ENCODE results near the gene GPC6. TPM values are rescaled to one million over a fixed set of nuclear protein-coding genes. Genes with fewer than 3 reads are reported as not detected.

Gene GPC6
- total and polyA plus RNA-seq, 2 donors (not counting 1 experiment from before 2014, with no cell fraction given), result not detected

GRCh38 chr13:93867481-93867880, 640.9 kb downstream of the GPC6 start:
- no peaks in the 10 kb centered on the region for H3K4me1 Mint-ChIP-seq
- 88% methylated on average over 3 of the region's 3 CpGs for WGBS (ENCODE audit: insufficient coverage)
- no peak overlapping the region for H3K4me3 Mint-ChIP-seq
- no peak overlapping the region for H3K4me3 ChIP-seq (ENCODE audit: control extremely low read depth in 1 of 5, extremely low read depth in 1 of 5, insufficient read depth in 1 of 5, low read depth in 2 of 5, low read length in 4 of 5)
- no peak overlapping the region for H2AFZ ChIP-seq (ENCODE audit: insufficient read depth, low read depth, low read length, poor library complexity, severe bottlenecking)
- TF ChIP-seq EZH2 (IDR thresholded peaks at IDR 0.05; ENCODE audit: borderline replicate concordance, insufficient read depth, low read depth, low read length, poor library complexity, severe bottlenecking), result no peak
- TF ChIP-seq CTCF (IDR thresholded peaks at IDR 0.05), result no peak
- H3K79me2 ChIP-seq (ENCODE audit: control insufficient read depth, insufficient read depth, low read length), result no peaks in the 10 kb centered on the region
- no peak overlapping the region for H3K27ac ChIP-seq (ENCODE audit: low read length in 2 of 2)
- intact Hi-C loops (cut with micrococcal nuclease), result no loop called here
- no peak overlapping the region for H3K4me2 ChIP-seq (replicated peaks; ENCODE audit: low read depth, low read length, poor library complexity, severe bottlenecking)
- no peaks in the 10 kb centered on the region for H3K27me3 Mint-ChIP-seq
- DNase-seq (no peak), ATAC-seq (ENCODE audit: low read depth) (no peak)
- H3K27me3 ChIP-seq (replicated peaks in 1 of 4; ENCODE audit: control extremely low read depth in 1 of 4, control insufficient read depth in 3 of 4, insufficient read depth in 4 of 4, low read length in 3 of 4), result no peaks in the 10 kb centered on the region
- POLR2A ChIA-PET, result no interaction called here
- no peak overlapping the region for H3K27ac Mint-ChIP-seq
- no peaks in the 10 kb centered on the region for H3K9me3 Mint-ChIP-seq (ENCODE audit: insufficient read depth)
- H3K4me1 ChIP-seq (ENCODE audit: control insufficient read depth in 2 of 2, insufficient read depth in 2 of 2, low read length in 2 of 2), result no peaks in the 10 kb centered on the region
- CTCF ChIA-PET, result no interaction called here
- no peaks in the 10 kb centered on the region for H3K36me3 ChIP-seq (replicated peaks in 1 of 2; ENCODE audit: control extremely low read depth in 1 of 2, control insufficient read depth in 1 of 2, extremely low read depth in 1 of 2, insufficient read depth in 2 of 2, low read length in 1 of 2)
- H3K9ac ChIP-seq (ENCODE audit: low read length), result no peak overlapping the region
- H3K9me3 ChIP-seq (ENCODE audit: control extremely low read depth in 1 of 3, control insufficient read depth in 2 of 3, insufficient read depth in 1 of 3, low read length in 2 of 3), result peaks cover 0 to 1% (median 0%) of the 10 kb centered on the region in 3 donors
- H4K20me1 ChIP-seq (ENCODE audit: control insufficient read depth, insufficient read depth, low read length, poor library complexity, severe bottlenecking), result no peaks in the 10 kb centered on the region

- intact Hi-C loops (cut with micrococcal nuclease), result no loop called here
- Histone ChIP-seq H3K27ac (ENCODE audit: low read length in 2 of 2) (no peak overlapping the region), H3K36me3 (replicated peaks in 1 of 2; ENCODE audit: control extremely low read depth in 1 of 2, control insufficient read depth in 1 of 2, extremely low read depth in 1 of 2, insufficient read depth in 2 of 2, low read length in 1 of 2) (no peaks in the 10 kb centered on the region), H3K79me2 (ENCODE audit: control insufficient read depth, insufficient read depth, low read length) (no peaks in the 10 kb centered on the region), H3K27me3 (replicated peaks in 1 of 4; ENCODE audit: control extremely low read depth in 1 of 4, control insufficient read depth in 3 of 4, insufficient read depth in 4 of 4, low read length in 3 of 4) (no peaks in the 10 kb centered on the region), H2AFZ (ENCODE audit: insufficient read depth, low read depth, low read length, poor library complexity, severe bottlenecking) (no peak overlapping the region), H3K4me2 (replicated peaks; ENCODE audit: low read depth, low read length, poor library complexity, severe bottlenecking) (no peak overlapping the region), H3K4me3 (ENCODE audit: control extremely low read depth in 1 of 5, extremely low read depth in 1 of 5, insufficient read depth in 1 of 5, low read depth in 2 of 5, low read length in 4 of 5) (no peak overlapping the region), H3K4me1 (ENCODE audit: control insufficient read depth in 2 of 2, insufficient read depth in 2 of 2, low read length in 2 of 2) (no peaks in the 10 kb centered on the region), H4K20me1 (ENCODE audit: control insufficient read depth, insufficient read depth, low read length, poor library complexity, severe bottlenecking) (no peaks in the 10 kb centered on the region), H3K9me3 (ENCODE audit: control extremely low read depth in 1 of 3, control insufficient read depth in 2 of 3, insufficient read depth in 1 of 3, low read length in 2 of 3) (peaks cover 0 to 1% (median 0%) of the 10 kb centered on the region in 3 donors), H3K9ac (ENCODE audit: low read length) (no peak overlapping the region)
- no peak for DNase-seq
- H3K4me3 Mint-ChIP-seq, result no peak overlapping the region
- no peaks in the 10 kb centered on the region for H3K27me3 Mint-ChIP-seq
- 69% methylated on average over 2 of the region's 2 CpGs for WGBS (ENCODE audit: insufficient coverage)
- H3K27ac Mint-ChIP-seq, result no peak overlapping the region
- ChIA-PET POLR2A (no interaction called here), CTCF (no interaction called here)
- ATAC-seq (ENCODE audit: low read depth), result no peak
- H3K4me1 Mint-ChIP-seq, result no peaks in the 10 kb centered on the region
- H3K9me3 Mint-ChIP-seq (ENCODE audit: insufficient read depth), result no peaks in the 10 kb centered on the region
- TF ChIP-seq EZH2 (IDR thresholded peaks at IDR 0.05; ENCODE audit: borderline replicate concordance, insufficient read depth, low read depth, low read length, poor library complexity, severe bottlenecking) (no peak), CTCF (IDR thresholded peaks at IDR 0.05) (no peak)
Observed at GRCh38 chr13:93872376-93872775, 645.8 kb downstream of the GPC6 start.

Measured in B cell (primary cell).